ENCODE data around the gene VASH2. TPM values are rescaled to one million over a fixed set of nuclear protein-coding genes. Genes with fewer than 3 reads are reported as not detected.

Gene VASH2
- total RNA-seq, 6 experiments from 2014 or later: 0.10 TPM; not detected in 5

DNA sequence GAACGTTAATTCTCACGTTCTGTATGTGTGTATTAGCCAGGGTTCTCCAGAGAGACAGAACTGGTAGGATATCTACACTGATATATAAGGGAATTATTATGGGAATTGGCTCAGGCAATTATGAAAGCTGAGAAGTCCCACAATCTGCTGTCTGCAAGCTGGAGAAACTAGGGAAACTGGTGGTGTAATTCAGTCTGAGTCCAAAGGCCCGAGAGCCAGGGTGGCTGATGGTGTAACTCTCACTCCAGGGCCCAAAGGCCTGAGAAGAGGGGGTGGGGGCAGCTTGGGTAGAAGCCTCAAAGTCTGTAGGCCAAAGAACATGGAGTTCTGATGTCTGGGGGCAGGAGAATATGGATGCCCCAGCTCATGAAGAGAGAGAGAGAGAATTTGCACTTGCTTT lies 13.3 kb upstream of the VASH2 start:
- H3K27me3 Mint-ChIP-seq (ENCODE audit: insufficient read depth): peaks cover 9% of the 10 kb centered on the region
- H3K4me3 Mint-ChIP-seq: no peak overlapping the region
- H3K9me3 Mint-ChIP-seq: peaks cover 16% of the 10 kb centered on the region
- no peak for DNase-seq
- no peak for TF ChIP-seq CTCF (IDR thresholded peaks at IDR 0.05)
- no peaks in the 10 kb centered on the region for H3K4me1 Mint-ChIP-seq (ENCODE audit: low read depth)
- peaks cover 8% of the 10 kb centered on the region; the same call in 1 of the 2 replicates for H3K36me3 Mint-ChIP-seq (ENCODE audit: low read depth)
- no peak overlapping the region for H3K27ac Mint-ChIP-seq

DNA sequence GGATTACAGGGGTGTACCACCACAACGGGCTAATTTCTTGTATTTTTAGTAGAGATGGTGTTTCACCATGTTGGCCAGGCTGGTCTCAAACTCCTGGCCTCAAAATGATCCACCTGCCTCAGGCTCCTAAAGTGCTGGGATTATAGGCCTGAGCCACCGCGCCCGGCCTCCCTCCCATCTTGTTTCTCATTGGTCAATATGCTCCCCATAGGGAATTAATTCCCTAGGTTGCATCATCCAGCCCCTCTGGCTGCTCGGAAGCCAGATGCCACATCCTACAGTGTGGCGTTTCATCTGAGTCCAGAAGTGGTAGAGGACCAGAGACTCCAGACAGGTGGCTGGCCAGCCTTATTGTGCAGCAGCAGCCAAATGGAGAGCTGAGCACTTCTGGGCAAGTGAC lies 11.5 kb upstream of the VASH2 start:
- Mint-ChIP-seq H3K36me3 (ENCODE audit: low read depth) (peaks cover 8% of the 10 kb centered on the region; the same call in 1 of the 2 replicates), H3K9me3 (peaks cover 16% of the 10 kb centered on the region), H3K4me1 (ENCODE audit: low read depth) (no peaks in the 10 kb centered on the region), H3K27ac (no peak overlapping the region), H3K27me3 (ENCODE audit: insufficient read depth) (peaks cover 14% of the 10 kb centered on the region), H3K4me3 (no peak overlapping the region)
- DNase-seq: no peak
- no peak for TF ChIP-seq CTCF (IDR thresholded peaks at IDR 0.05)

GRCh38 chr1:212941452-212941851 lies 8.9 kb upstream of the VASH2 start:
- no peak for DNase-seq
- Mint-ChIP-seq H3K36me3 (ENCODE audit: low read depth) (peaks cover 8% of the 10 kb centered on the region; the same call in 1 of the 2 replicates), H3K4me1 (ENCODE audit: low read depth) (no peaks in the 10 kb centered on the region), H3K4me3 (no peak overlapping the region), H3K27ac (no peak overlapping the region), H3K9me3 (peaks cover 16% of the 10 kb centered on the region), H3K27me3 (ENCODE audit: insufficient read depth) (peaks cover 15% of the 10 kb centered on the region)
- no peak for TF ChIP-seq CTCF (IDR thresholded peaks at IDR 0.05)

GRCh38 chr1:212942679-212943392 lies 7.5 kb upstream of the VASH2 start:
- no peaks in the 10 kb centered on the region for H3K4me1 Mint-ChIP-seq (ENCODE audit: low read depth)
- no peak overlapping the region for H3K27ac Mint-ChIP-seq
- no peak for TF ChIP-seq CTCF (IDR thresholded peaks at IDR 0.05)
- no peak for DNase-seq
- H3K4me3 Mint-ChIP-seq: no peak overlapping the region
- peaks cover 8% of the 10 kb centered on the region; the same call in 1 of the 2 replicates for H3K36me3 Mint-ChIP-seq (ENCODE audit: low read depth)
- H3K27me3 Mint-ChIP-seq (ENCODE audit: insufficient read depth): peaks cover 17% of the 10 kb centered on the region
- H3K9me3 Mint-ChIP-seq: peaks cover 16% of the 10 kb centered on the region

DNA sequence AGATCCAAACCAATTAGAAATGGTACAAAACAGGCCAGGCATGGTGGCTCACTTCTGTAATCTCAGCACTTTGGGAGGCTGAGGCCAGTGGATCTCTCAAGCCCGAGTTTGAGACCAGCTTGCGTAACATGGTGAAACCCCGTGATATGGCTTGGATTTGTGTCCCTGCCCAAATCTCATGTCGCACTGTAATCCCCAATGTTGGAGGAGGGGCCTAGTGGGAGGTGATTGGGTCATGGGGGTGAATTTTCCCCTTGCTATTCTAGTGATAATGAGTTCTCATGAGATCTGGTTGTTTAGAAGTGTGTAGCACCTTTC lies 7.0 kb upstream of the VASH2 start:
- H3K4me3 Mint-ChIP-seq: no peak overlapping the region
- no peak for DNase-seq
- no peak overlapping the region for H3K27ac Mint-ChIP-seq
- peaks cover 8% of the 10 kb centered on the region; the same call in 1 of the 2 replicates for H3K36me3 Mint-ChIP-seq (ENCODE audit: low read depth)
- H3K4me1 Mint-ChIP-seq (ENCODE audit: low read depth): no peaks in the 10 kb centered on the region
- H3K9me3 Mint-ChIP-seq: peaks cover 16% of the 10 kb centered on the region
- peaks cover 19% of the 10 kb centered on the region for H3K27me3 Mint-ChIP-seq (ENCODE audit: insufficient read depth)
- no peak for TF ChIP-seq CTCF (IDR thresholded peaks at IDR 0.05)
